ENCODE data around the gene CAPN9. TPM values are rescaled to one million over a fixed set of nuclear protein-coding genes. Genes with fewer than 3 reads are reported as not detected.

CAPN9 gene
- total RNA-seq, 1 donor from 2014 or later: not detected

GRCh38 chr1:230797942-230798365 is 50.8 kb downstream of the CAPN9 start:
- intact Hi-C loops (cut with micrococcal nuclease): loop anchor here (1.0 kb wide), 1 partner anchor 413 kb away; no protein-coding TSS in a partner anchor
- Mint-ChIP-seq H3K27ac (no peak overlapping the region), H3K4me3 (no peak overlapping the region), H3K36me3 (ENCODE audit: low read depth) (no peaks in the 10 kb centered on the region), H3K4me1 (no peaks in the 10 kb centered on the region), H3K27me3 (peaks cover 2% of the 10 kb centered on the region), H3K9me3 (no peaks in the 10 kb centered on the region)
- peak; percentile 62 for DNase-seq

GRCh38 chr1:230798491-230798890 is 51.3 kb downstream of the CAPN9 start:
- DNase-seq: no peak
- intact Hi-C loops (cut with micrococcal nuclease): loop anchor here (1.0 kb wide), 1 partner anchor 413 kb away; no protein-coding TSS in a partner anchor
- Mint-ChIP-seq H3K9me3 (no peaks in the 10 kb centered on the region), H3K4me1 (no peaks in the 10 kb centered on the region), H3K36me3 (ENCODE audit: low read depth) (no peaks in the 10 kb centered on the region), H3K27ac (no peak overlapping the region), H3K4me3 (no peak overlapping the region), H3K27me3 (peaks cover 2% of the 10 kb centered on the region)

GRCh38 chr1:230800891-230801840 is 54.0 kb downstream of the CAPN9 start:
- Mint-ChIP-seq H3K27ac (no peak overlapping the region), H3K9me3 (no peaks in the 10 kb centered on the region), H3K27me3 (peaks cover 4% of the 10 kb centered on the region), H3K4me1 (no peaks in the 10 kb centered on the region), H3K4me3 (no peak overlapping the region), H3K36me3 (ENCODE audit: low read depth) (no peaks in the 10 kb centered on the region)
- no peak for DNase-seq
- intact Hi-C loops (cut with micrococcal nuclease): no loop called here

GRCh38 chr1:230804396-230804795 is 57.2 kb downstream of the CAPN9 start:
- H3K4me3 Mint-ChIP-seq: no peak overlapping the region

GRCh38 chr1:230806552-230806951 is 59.4 kb downstream of the CAPN9 start:
- Mint-ChIP-seq H3K27me3 (peaks cover 3% of the 10 kb centered on the region), H3K27ac (no peak overlapping the region), H3K4me3 (no peak overlapping the region), H3K4me1 (no peaks in the 10 kb centered on the region), H3K36me3 (ENCODE audit: low read depth) (no peaks in the 10 kb centered on the region), H3K9me3 (no peaks in the 10 kb centered on the region)
- no peak for DNase-seq
- intact Hi-C loops (cut with micrococcal nuclease): no loop called here

More at GRCh38 chr1:230804396-230804795, 57.2 kb downstream of the CAPN9 start:
- no peaks in the 10 kb centered on the region for H3K9me3 Mint-ChIP-seq
- intact Hi-C loops (cut with micrococcal nuclease): no loop called here
- no peaks in the 10 kb centered on the region for H3K36me3 Mint-ChIP-seq (ENCODE audit: low read depth)
- H3K27me3 Mint-ChIP-seq: peaks cover 4% of the 10 kb centered on the region
- no peak overlapping the region for H3K27ac Mint-ChIP-seq
- no peaks in the 10 kb centered on the region for H3K4me1 Mint-ChIP-seq
- DNase-seq: no peak

GRCh38 chr1:230807029-230807428 is 59.8 kb downstream of the CAPN9 start:
- intact Hi-C loops (cut with micrococcal nuclease): no loop called here
- H3K9me3 Mint-ChIP-seq: no peaks in the 10 kb centered on the region
- no peak for DNase-seq

GRCh38 chr1:230807561-230808280 is 60.5 kb downstream of the CAPN9 start:
- DNase-seq: no peak
- Mint-ChIP-seq H3K27ac (no peak overlapping the region), H3K4me3 (no peak overlapping the region), H3K36me3 (ENCODE audit: low read depth) (no peaks in the 10 kb centered on the region), H3K27me3 (peaks cover 2% of the 10 kb centered on the region), H3K9me3 (peaks cover 4% of the 10 kb centered on the region), H3K4me1 (no peaks in the 10 kb centered on the region)
- intact Hi-C loops (cut with micrococcal nuclease): no loop called here

More at GRCh38 chr1:230807029-230807428, 59.8 kb downstream of the CAPN9 start:
- Mint-ChIP-seq H3K27ac (no peak overlapping the region), H3K27me3 (peaks cover 2% of the 10 kb centered on the region), H3K36me3 (ENCODE audit: low read depth) (no peaks in the 10 kb centered on the region), H3K4me3 (no peak overlapping the region), H3K4me1 (no peaks in the 10 kb centered on the region)

GRCh38 chr1:230808281-230808872 is 61.2 kb downstream of the CAPN9 start:
- H3K4me3 Mint-ChIP-seq: no peak overlapping the region
- no peak for DNase-seq
- peaks cover 11% of the 10 kb centered on the region for H3K9me3 Mint-ChIP-seq
- H3K27me3 Mint-ChIP-seq: peaks cover 2% of the 10 kb centered on the region
- H3K27ac Mint-ChIP-seq: no peak overlapping the region
- no peaks in the 10 kb centered on the region for H3K4me1 Mint-ChIP-seq
- H3K36me3 Mint-ChIP-seq (ENCODE audit: low read depth): no peaks in the 10 kb centered on the region
- intact Hi-C loops (cut with micrococcal nuclease): no loop called here

GRCh38 chr1:230809256-230809990 is 62.2 kb downstream of the CAPN9 start:
- Mint-ChIP-seq H3K27me3 (no peaks in the 10 kb centered on the region), H3K27ac (no peak overlapping the region), H3K9me3 (peaks cover 12% of the 10 kb centered on the region), H3K4me3 (no peak overlapping the region), H3K36me3 (ENCODE audit: low read depth) (no peaks in the 10 kb centered on the region), H3K4me1 (no peaks in the 10 kb centered on the region)
- DNase-seq: no peak
- intact Hi-C loops (cut with micrococcal nuclease): no loop called here

GRCh38 chr1:230812568-230812967 is 65.4 kb downstream of the CAPN9 start:
- no peaks in the 10 kb centered on the region for H3K4me1 Mint-ChIP-seq
- no peak overlapping the region for H3K27ac Mint-ChIP-seq
- no peaks in the 10 kb centered on the region for H3K36me3 Mint-ChIP-seq (ENCODE audit: low read depth)
- peaks cover 12% of the 10 kb centered on the region for H3K9me3 Mint-ChIP-seq
- H3K27me3 Mint-ChIP-seq: peaks cover 3% of the 10 kb centered on the region
- no peak for DNase-seq
- intact Hi-C loops (cut with micrococcal nuclease): no loop called here
- H3K4me3 Mint-ChIP-seq: no peak overlapping the region

GRCh38 chr1:230814949-230815692 is 67.9 kb downstream of the CAPN9 start:
- Mint-ChIP-seq H3K4me3 (no peak overlapping the region), H3K4me1 (no peaks in the 10 kb centered on the region), H3K27me3 (peaks cover 3% of the 10 kb centered on the region), H3K36me3 (ENCODE audit: low read depth) (no peaks in the 10 kb centered on the region), H3K27ac (no peak overlapping the region), H3K9me3 (peaks cover 12% of the 10 kb centered on the region)
- intact Hi-C loops (cut with micrococcal nuclease): no loop called here
- no peak for DNase-seq

- H3K4me3 Mint-ChIP-seq: no peak overlapping the region
- H3K36me3 Mint-ChIP-seq (ENCODE audit: low read depth): no peaks in the 10 kb centered on the region
- DNase-seq: no peak
- no peak overlapping the region for H3K27ac Mint-ChIP-seq
- intact Hi-C loops (cut with micrococcal nuclease): no loop called here
- H3K27me3 Mint-ChIP-seq: peaks cover 6% of the 10 kb centered on the region
- no peaks in the 10 kb centered on the region for H3K4me1 Mint-ChIP-seq
- H3K9me3 Mint-ChIP-seq: peaks cover 12% of the 10 kb centered on the region
Observed at GRCh38 chr1:230816018-230816417, 68.8 kb downstream of the CAPN9 start.

- peaks cover 6% of the 10 kb centered on the region for H3K27me3 Mint-ChIP-seq
- no peaks in the 10 kb centered on the region for H3K4me1 Mint-ChIP-seq
- H3K27ac Mint-ChIP-seq: no peak overlapping the region
- no peak for DNase-seq
- H3K4me3 Mint-ChIP-seq: no peak overlapping the region
- peaks cover 1% of the 10 kb centered on the region for H3K9me3 Mint-ChIP-seq
- H3K36me3 Mint-ChIP-seq (ENCODE audit: low read depth): no peaks in the 10 kb centered on the region
- intact Hi-C loops (cut with micrococcal nuclease): no loop called here
Observed at GRCh38 chr1:230818367-230818766, 71.2 kb downstream of the CAPN9 start.
